ENCODE measurements around the gene FXR1. TPM values are rescaled to one million over a fixed set of nuclear protein-coding genes. Genes with fewer than 3 reads are reported as not detected.

FXR1 gene
- total and polyA plus RNA-seq, 4 donors, result 18.6 to 72.9 (median 46.6) TPM

DNA sequence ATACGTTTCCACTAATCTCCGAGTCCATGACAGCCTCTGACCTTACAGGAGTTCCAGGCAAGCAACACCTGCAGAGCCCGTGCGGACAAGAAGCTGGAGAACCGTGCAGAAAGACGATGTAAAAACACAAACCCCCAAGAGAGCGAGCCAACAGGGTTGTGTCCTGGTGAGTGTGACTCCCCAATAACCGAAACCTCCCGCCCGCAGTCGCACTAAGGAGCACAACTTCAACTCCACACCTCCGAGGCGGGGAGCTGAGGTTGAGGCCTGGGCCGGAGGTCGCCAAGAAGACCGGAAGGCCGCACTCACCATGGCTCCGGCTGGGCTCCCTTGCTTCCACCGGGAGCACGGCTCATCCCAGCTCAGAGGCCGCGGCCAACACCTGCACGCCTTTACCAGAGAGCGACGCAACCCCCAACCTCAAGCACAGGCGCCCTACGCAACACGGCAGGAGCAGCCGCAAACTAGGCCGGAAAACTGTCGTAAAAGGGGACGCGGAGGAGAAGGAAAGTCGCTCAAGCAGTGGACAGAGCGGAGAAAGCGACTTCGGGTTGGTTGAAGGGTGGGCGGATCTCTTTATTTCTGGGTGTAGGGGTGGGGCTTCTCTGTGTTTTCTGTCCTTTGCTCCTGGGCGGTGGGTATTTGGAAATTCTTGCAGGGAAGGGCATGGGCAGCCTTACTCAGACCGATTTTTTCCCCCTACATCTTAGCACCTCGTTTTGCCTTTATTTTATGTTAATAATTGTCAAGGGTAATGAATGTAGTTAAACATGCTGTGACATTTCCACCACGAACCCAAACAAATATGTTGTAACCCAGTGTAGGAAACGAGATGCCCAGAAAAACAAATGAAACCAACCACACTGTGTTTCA, 77.1 kb downstream of the FXR1 start, which contains the start of gene DNAJC19:
Gene DNAJC19, minus strand, starts transcription at position 446 of the 873 bp plus-strand sequence. Its CDS starts 134 bp downstream, at position 312.
- under 1% methylated on average over 43 of the region's 43 CpGs for WGBS
- peak; percentile 85 to 86 for TF ChIP-seq HNF4A (conservative IDR thresholded peaks at IDR 0.05)
- TF ChIP-seq, protein P1, sequence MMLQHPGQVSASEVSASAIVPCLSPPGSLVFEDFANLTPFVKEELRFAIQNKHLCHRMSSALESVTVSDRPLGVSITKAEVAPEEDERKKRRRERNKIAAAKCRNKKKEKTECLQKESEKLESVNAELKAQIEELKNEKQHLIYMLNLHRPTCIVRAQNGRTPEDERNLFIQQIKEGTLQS (IDR thresholded peaks at IDR 0.05), result peak; percentile 52
- TF ChIP-seq JUND (IDR thresholded peaks at IDR 0.05), result peak; percentile 80 to 85
- peak; percentile 92 for TF ChIP-seq TAF1 (conservative IDR thresholded peaks at IDR 0.05)
- TF ChIP-seq HNF4G (IDR thresholded peaks at IDR 0.05), result peak; percentile 72
- TF ChIP-seq, protein P2, sequence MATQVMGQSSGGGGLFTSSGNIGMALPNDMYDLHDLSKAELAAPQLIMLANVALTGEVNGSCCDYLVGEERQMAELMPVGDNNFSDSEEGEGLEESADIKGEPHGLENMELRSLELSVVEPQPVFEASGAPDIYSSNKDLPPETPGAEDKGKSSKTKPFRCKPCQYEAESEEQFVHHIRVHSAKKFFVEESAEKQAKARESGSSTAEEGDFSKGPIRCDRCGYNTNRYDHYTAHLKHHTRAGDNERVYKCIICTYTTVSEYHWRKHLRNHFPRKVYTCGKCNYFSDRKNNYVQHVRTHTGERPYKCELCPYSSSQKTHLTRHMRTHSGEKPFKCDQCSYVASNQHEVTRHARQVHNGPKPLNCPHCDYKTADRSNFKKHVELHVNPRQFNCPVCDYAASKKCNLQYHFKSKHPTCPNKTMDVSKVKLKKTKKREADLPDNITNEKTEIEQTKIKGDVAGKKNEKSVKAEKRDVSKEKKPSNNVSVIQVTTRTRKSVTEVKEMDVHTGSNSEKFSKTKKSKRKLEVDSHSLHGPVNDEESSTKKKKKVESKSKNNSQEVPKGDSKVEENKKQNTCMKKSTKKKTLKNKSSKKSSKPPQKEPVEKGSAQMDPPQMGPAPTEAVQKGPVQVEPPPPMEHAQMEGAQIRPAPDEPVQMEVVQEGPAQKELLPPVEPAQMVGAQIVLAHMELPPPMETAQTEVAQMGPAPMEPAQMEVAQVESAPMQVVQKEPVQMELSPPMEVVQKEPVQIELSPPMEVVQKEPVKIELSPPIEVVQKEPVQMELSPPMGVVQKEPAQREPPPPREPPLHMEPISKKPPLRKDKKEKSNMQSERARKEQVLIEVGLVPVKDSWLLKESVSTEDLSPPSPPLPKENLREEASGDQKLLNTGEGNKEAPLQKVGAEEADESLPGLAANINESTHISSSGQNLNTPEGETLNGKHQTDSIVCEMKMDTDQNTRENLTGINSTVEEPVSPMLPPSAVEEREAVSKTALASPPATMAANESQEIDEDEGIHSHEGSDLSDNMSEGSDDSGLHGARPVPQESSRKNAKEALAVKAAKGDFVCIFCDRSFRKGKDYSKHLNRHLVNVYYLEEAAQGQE (IDR thresholded peaks at IDR 0.05), result peak; percentile 41
- peak; percentile 94 for TF ChIP-seq YY1 (IDR thresholded peaks at IDR 0.05)
- TF ChIP-seq, protein P3, sequence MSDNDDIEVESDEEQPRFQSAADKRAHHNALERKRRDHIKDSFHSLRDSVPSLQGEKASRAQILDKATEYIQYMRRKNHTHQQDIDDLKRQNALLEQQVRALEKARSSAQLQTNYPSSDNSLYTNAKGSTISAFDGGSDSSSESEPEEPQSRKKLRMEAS (IDR thresholded peaks at IDR 0.05), result peak; percentile 92
- TF ChIP-seq, protein P4, sequence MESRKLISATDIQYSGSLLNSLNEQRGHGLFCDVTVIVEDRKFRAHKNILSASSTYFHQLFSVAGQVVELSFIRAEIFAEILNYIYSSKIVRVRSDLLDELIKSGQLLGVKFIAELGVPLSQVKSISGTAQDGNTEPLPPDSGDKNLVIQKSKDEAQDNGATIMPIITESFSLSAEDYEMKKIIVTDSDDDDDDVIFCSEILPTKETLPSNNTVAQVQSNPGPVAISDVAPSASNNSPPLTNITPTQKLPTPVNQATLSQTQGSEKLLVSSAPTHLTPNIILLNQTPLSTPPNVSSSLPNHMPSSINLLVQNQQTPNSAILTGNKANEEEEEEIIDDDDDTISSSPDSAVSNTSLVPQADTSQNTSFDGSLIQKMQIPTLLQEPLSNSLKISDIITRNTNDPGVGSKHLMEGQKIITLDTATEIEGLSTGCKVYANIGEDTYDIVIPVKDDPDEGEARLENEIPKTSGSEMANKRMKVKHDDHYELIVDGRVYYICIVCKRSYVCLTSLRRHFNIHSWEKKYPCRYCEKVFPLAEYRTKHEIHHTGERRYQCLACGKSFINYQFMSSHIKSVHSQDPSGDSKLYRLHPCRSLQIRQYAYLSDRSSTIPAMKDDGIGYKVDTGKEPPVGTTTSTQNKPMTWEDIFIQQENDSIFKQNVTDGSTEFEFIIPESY (IDR thresholded peaks at IDR 0.05), result peak; percentile 75
- no peak for TF ChIP-seq NR2F2 (IDR thresholded peaks at IDR 0.05)
- peak; percentile 72 for TF ChIP-seq FOXA1 (IDR thresholded peaks at IDR 0.05)
- TF ChIP-seq RXRA (IDR thresholded peaks at IDR 0.05), result peak; percentile 65 to 73
- peak; percentile 84 for TF ChIP-seq SP1 (IDR thresholded peaks at IDR 0.05)
- peak in 1 of 2 donors; percentile 78 for TF ChIP-seq GABPA (IDR thresholded peaks at IDR 0.05 in 1 of 2, conservative IDR thresholded peaks at IDR 0.05 in 1 of 2)
- TF ChIP-seq FOXA2 (IDR thresholded peaks at IDR 0.05), result peak; percentile 46
- TF ChIP-seq, protein P5, sequence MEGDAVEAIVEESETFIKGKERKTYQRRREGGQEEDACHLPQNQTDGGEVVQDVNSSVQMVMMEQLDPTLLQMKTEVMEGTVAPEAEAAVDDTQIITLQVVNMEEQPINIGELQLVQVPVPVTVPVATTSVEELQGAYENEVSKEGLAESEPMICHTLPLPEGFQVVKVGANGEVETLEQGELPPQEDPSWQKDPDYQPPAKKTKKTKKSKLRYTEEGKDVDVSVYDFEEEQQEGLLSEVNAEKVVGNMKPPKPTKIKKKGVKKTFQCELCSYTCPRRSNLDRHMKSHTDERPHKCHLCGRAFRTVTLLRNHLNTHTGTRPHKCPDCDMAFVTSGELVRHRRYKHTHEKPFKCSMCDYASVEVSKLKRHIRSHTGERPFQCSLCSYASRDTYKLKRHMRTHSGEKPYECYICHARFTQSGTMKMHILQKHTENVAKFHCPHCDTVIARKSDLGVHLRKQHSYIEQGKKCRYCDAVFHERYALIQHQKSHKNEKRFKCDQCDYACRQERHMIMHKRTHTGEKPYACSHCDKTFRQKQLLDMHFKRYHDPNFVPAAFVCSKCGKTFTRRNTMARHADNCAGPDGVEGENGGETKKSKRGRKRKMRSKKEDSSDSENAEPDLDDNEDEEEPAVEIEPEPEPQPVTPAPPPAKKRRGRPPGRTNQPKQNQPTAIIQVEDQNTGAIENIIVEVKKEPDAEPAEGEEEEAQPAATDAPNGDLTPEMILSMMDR (IDR thresholded peaks at IDR 0.05; ENCODE audit: low read depth, low read length, missing input control), result no peak
- peak in 1 of 2 donors; percentile 62 for TF ChIP-seq EGR1 (IDR thresholded peaks at IDR 0.05; ENCODE audit: low read depth in 2 of 2)
- TF ChIP-seq RAD21 (IDR thresholded peaks at IDR 0.05), result peak; percentile 41 to 58
- H3K27ac ChIP-seq (ENCODE audit: low read depth in 1 of 2, low read length in 2 of 2), result peak within 1 kb of the TSS; percentile 67 to 82

More for the DNA sequence above, 77.1 kb downstream of the FXR1 start, which contains the start of gene DNAJC19:
- Histone ChIP-seq H3K27me3 (ENCODE audit: control insufficient read depth in 4 of 4, insufficient read depth in 4 of 4, low read length in 3 of 4) (no peaks in the 10 kb centered on the region), H3K4me1 (ENCODE audit: control insufficient read depth in 4 of 4, insufficient read depth in 4 of 4, low read length in 3 of 4) (peaks cover 9 to 16% (median 15%) of the 10 kb centered on the region in 4 donors), H3K9ac (ENCODE audit: low read depth in 1 of 2, low read length in 2 of 2) (peak within 1 kb of the TSS; percentile 86 to 92), H3K4me3 (ENCODE audit: low read depth in 1 of 3, low read length in 3 of 3) (peak within 1 kb of the TSS; percentile 84 to 95 (median 88)), H3K9me3 (ENCODE audit: control insufficient read depth in 4 of 4, low read length in 3 of 4) (no peaks in the 10 kb centered on the region), H3K36me3 (ENCODE audit: control insufficient read depth in 4 of 4, insufficient read depth in 3 of 4, low read depth in 1 of 4, low read length in 3 of 4) (peaks cover 0 to 15% (median 14%) of the 10 kb centered on the region in 4 donors)
- peak; percentile 89 for DNase-seq (ENCODE audit: low spot score)
